Vagina (tissue), 2 donors: ENCODE measurements around the gene SPOCD1. TPM values are rescaled to one million over a fixed set of nuclear protein-coding genes. Genes with fewer than 3 reads are reported as not detected.

Source experiments
- DNase-seq, 2 donors: peaks; one replicate each; pipeline ENCODE4 v3.0.0-alpha.2; 2017; ENCODE audit errors: extremely low spot score in 2 of 2
- H3K27ac ChIP-seq: fragments of 200-600 bp; sonication (generic); one replicate; pipeline ENCODE4 v1.5.1; 2019
- H3K27me3 ChIP-seq: fragments of 200-600 bp; sonication (generic); one replicate; pipeline ENCODE4 v1.5.1; 2019
- H3K36me3 ChIP-seq, 2 donors: fragments of 200-600 bp; sonication (generic); one replicate each; pipeline ENCODE4 v1.5.1; 2017 to 2019
- H3K4me1 ChIP-seq: fragments of 200-600 bp; sonication (generic); one replicate; pipeline ENCODE4 v1.5.1; 2019
- H3K4me3 ChIP-seq, 2 donors: fragments of 200-600 bp; sonication (generic); 1 replicate in 1 of 2; 2 replicates in 1 of 2; pipeline ENCODE4 v1.5.1; 2016 to 2019
- H3K9me3 ChIP-seq: fragments of 200-600 bp; sonication (generic); one replicate; pipeline ENCODE4 v1.5.1; 2019
- CTCF ChIP-seq, 3 experiments: fragments of 450-650 bp in 2 of 3; fragments of 200-600 bp in 1 of 3; sonication (generic) in 1 of 3; IDR thresholded peaks; one replicate each; pipeline ENCODE4 v1.5.1; 2017 to 2019; ENCODE audit warnings: antibody characterized with exemption in 3 of 3, mild to moderate bottlenecking in 2 of 3, moderate library complexity in 2 of 3
- POLR2A ChIP-seq, 2 donors: fragments of 450-650 bp; IDR thresholded peaks; one replicate each; pipeline ENCODE4 v1.6.1; 2017; ENCODE audit warnings: antibody characterized with exemption in 2 of 2, mild to moderate bottlenecking in 2 of 2, moderate library complexity in 2 of 2
- POLR2AphosphoS5 ChIP-seq, 2 donors: sonication (generic); formaldehyde crosslinking; IDR thresholded peaks; one replicate each; pipeline ENCODE4 v1.9.0; 2017; ENCODE audit warnings: antibody characterized with exemption in 2 of 2, mild to moderate bottlenecking in 2 of 2, low read depth in 1 of 2; ENCODE audit not compliant: insufficient read depth in 1 of 2
- intact Hi-C: fragments of 100-400 bp; cut with DNase I; formaldehyde crosslinking; loops from one replicate; pipeline ENCODE4 v1.15.1; 2023
- total RNA-seq: library from RNA; depleted of rRNA; stranded (reverse); fragments of >200 nt; gene quantifications from one replicate; pipeline ENCODE4 v1.2.3, GENCODE V29; 2016

Gene SPOCD1
- total RNA-seq, 1 donor from 2014 or later = 4.2 TPM

- no peaks in the 10 kb centered on the region for H3K27me3 ChIP-seq
- no peak overlapping the region for H3K27ac ChIP-seq
- no peaks in the 10 kb centered on the region for H3K9me3 ChIP-seq
- TF ChIP-seq POLR2AphosphoS5 (IDR thresholded peaks at IDR 0.05; ENCODE audit: insufficient read depth in 1 of 2, low read depth in 1 of 2) = no peak
- TF ChIP-seq POLR2A (IDR thresholded peaks at IDR 0.05) = no peak
- TF ChIP-seq CTCF (IDR thresholded peaks at IDR 0.05) = no peak
- intact Hi-C loops = no loop called here
- H3K4me3 ChIP-seq = no peak overlapping the region
- DNase-seq = no peak
- peaks cover 2% of the 10 kb centered on the region for H3K4me1 ChIP-seq
- no peaks in the 10 kb centered on the region for H3K36me3 ChIP-seq
These were observed 11.7 kb downstream of the SPOCD1 start for GRCh38 chr1:31804098-31804497.

GRCh38 chr1:31803610-31804009, 12.2 kb downstream of the SPOCD1 start:
- no peak for TF ChIP-seq POLR2AphosphoS5 (IDR thresholded peaks at IDR 0.05; ENCODE audit: insufficient read depth in 1 of 2, low read depth in 1 of 2)
- TF ChIP-seq CTCF (IDR thresholded peaks at IDR 0.05) = no peak
- no peak for TF ChIP-seq POLR2A (IDR thresholded peaks at IDR 0.05)
- Histone ChIP-seq H3K36me3 (no peaks in the 10 kb centered on the region), H3K27me3 (no peaks in the 10 kb centered on the region), H3K9me3 (no peaks in the 10 kb centered on the region), H3K4me3 (no peak overlapping the region), H3K27ac (no peak overlapping the region), H3K4me1 (peaks cover 7% of the 10 kb centered on the region)
- intact Hi-C loops = no loop called here
- no peak for DNase-seq

GRCh38 chr1:31802190-31803150, 13.4 kb downstream of the SPOCD1 start:
- H3K4me3 ChIP-seq = peak overlapping the region in 1 of 2 donors; percentile 22
- intact Hi-C loops = no loop called here
- peak in 1 of 2 donors; percentile 4 for DNase-seq

GRCh38 chr1:31801458-31801857, 14.4 kb downstream of the SPOCD1 start:
- intact Hi-C loops = no loop called here
- Histone ChIP-seq H3K4me3 (no peak overlapping the region), H3K27me3 (no peaks in the 10 kb centered on the region), H3K9me3 (no peaks in the 10 kb centered on the region), H3K36me3 (no peaks in the 10 kb centered on the region), H3K27ac (no peak overlapping the region), H3K4me1 (peaks cover 14% of the 10 kb centered on the region)
- no peak for TF ChIP-seq POLR2A (IDR thresholded peaks at IDR 0.05)
- TF ChIP-seq POLR2AphosphoS5 (IDR thresholded peaks at IDR 0.05; ENCODE audit: insufficient read depth in 1 of 2, low read depth in 1 of 2) = no peak
- no peak for TF ChIP-seq CTCF (IDR thresholded peaks at IDR 0.05)
- DNase-seq = peak in 1 of 2 donors; percentile 6

More at GRCh38 chr1:31802190-31803150, 13.4 kb downstream of the SPOCD1 start:
- Histone ChIP-seq H3K9me3 (no peaks in the 10 kb centered on the region), H3K36me3 (no peaks in the 10 kb centered on the region), H3K27me3 (no peaks in the 10 kb centered on the region), H3K27ac (no peak overlapping the region), H3K4me1 (peaks cover 14% of the 10 kb centered on the region)
- TF ChIP-seq POLR2AphosphoS5 (IDR thresholded peaks at IDR 0.05; ENCODE audit: insufficient read depth in 1 of 2, low read depth in 1 of 2) = no peak
- no peak for TF ChIP-seq CTCF (IDR thresholded peaks at IDR 0.05)

- Histone ChIP-seq H3K27me3 (no peaks in the 10 kb centered on the region), H3K36me3 (no peaks in the 10 kb centered on the region), H3K4me3 (no peak overlapping the region), H3K9me3 (no peaks in the 10 kb centered on the region), H3K4me1 (peaks cover 14% of the 10 kb centered on the region), H3K27ac (no peak overlapping the region)
- DNase-seq = peak; percentile 74 to 82
- intact Hi-C loops = no loop called here
- TF ChIP-seq POLR2AphosphoS5 (IDR thresholded peaks at IDR 0.05; ENCODE audit: insufficient read depth in 1 of 2, low read depth in 1 of 2) = no peak
- no peak for TF ChIP-seq POLR2A (IDR thresholded peaks at IDR 0.05)
- no peak for TF ChIP-seq CTCF (IDR thresholded peaks at IDR 0.05)
These were observed 15.2 kb downstream of the SPOCD1 start for GRCh38 chr1:31800674-31800967.
